Measurements from ENCODE around the gene SSNA1.
A peak's percentile ranks its signal among the peaks of the same experiment; 100 is the strongest.

SSNA1 gene

DNA sequence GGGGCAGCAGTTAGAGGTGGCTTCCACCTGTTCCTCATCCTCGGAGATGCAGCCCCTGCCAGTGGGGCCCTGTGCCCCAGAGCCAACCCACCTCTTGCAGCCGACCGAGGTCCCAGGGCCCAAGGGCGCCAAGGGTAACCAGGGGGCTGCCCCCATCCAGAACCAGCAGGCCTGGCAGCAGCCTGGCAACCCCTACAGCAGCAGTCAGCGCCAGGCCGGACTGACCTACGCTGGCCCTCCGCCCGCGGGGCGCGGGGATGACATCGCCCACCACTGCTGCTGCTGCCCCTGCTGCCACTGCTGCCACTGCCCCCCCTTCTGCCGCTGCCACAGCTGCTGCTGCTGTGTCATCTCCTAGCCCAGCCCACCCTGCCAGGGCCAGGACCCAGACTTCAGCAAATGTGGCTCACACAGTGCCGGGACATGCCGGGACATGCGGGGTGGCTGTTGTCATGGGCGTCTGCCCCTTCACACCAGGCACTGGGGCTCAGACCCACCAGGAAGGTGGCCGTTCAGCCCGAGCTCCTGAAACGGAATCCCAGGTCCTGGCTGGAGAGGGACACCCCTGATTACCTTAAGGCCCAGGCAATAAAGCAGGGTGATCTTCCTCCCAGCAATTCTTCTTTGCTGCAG lies 37.3 kb downstream of the SSNA1 start:
- DNase-seq (ENCODE audit: low read depth in 2 of 2), result no peak
- H3K4me3 ChIP-seq (replicated peaks in 1 of 2; ENCODE audit: low read depth in 2 of 2, low read length in 2 of 2), result no peak overlapping the region
- TF ChIP-seq, protein P1, sequence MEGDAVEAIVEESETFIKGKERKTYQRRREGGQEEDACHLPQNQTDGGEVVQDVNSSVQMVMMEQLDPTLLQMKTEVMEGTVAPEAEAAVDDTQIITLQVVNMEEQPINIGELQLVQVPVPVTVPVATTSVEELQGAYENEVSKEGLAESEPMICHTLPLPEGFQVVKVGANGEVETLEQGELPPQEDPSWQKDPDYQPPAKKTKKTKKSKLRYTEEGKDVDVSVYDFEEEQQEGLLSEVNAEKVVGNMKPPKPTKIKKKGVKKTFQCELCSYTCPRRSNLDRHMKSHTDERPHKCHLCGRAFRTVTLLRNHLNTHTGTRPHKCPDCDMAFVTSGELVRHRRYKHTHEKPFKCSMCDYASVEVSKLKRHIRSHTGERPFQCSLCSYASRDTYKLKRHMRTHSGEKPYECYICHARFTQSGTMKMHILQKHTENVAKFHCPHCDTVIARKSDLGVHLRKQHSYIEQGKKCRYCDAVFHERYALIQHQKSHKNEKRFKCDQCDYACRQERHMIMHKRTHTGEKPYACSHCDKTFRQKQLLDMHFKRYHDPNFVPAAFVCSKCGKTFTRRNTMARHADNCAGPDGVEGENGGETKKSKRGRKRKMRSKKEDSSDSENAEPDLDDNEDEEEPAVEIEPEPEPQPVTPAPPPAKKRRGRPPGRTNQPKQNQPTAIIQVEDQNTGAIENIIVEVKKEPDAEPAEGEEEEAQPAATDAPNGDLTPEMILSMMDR (IDR thresholded peaks at IDR 0.05; ENCODE audit: low read depth, low read length), result no peak

DNA sequence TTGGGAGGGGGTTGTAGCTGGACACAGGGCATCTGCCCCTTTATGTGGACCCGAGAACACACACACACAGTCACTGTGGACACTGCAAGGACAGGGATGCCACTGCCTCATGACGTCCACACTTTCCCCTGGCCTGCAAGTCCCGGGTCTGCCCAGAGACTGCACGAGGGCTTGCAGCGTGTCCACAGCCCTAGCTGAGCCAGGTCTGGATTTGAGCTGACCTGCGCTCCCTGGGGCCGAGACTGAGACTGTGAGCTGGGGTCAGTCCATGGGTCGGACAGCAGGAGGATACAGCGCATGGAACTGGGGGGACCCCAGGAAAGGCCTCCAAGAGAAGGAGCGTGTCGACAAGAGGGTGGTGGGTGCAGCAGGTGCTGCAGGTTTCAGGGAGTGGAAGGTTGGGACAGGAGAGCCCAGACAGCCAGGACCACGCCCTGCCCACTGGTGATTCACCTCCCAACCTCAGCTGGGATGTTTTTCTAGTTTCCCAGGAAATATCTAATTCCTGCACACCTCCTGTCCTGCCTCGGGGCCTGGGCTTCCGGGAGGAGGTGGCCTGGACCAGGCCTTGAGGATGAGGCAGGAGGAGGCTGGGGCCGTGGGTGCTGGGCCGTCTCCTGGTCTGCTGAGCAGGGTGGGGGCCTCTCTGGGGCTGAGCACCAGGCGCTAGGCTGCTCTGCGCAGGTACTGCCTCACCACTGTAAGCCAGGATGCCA lies 38.0 kb downstream of the SSNA1 start:
- TF ChIP-seq, protein P1 (IDR thresholded peaks at IDR 0.05; ENCODE audit: low read depth, low read length), result no peak
- H3K4me3 ChIP-seq (replicated peaks in 1 of 2; ENCODE audit: low read depth in 2 of 2, low read length in 2 of 2), result no peak overlapping the region
- DNase-seq (ENCODE audit: low read depth in 2 of 2), result no peak

DNA sequence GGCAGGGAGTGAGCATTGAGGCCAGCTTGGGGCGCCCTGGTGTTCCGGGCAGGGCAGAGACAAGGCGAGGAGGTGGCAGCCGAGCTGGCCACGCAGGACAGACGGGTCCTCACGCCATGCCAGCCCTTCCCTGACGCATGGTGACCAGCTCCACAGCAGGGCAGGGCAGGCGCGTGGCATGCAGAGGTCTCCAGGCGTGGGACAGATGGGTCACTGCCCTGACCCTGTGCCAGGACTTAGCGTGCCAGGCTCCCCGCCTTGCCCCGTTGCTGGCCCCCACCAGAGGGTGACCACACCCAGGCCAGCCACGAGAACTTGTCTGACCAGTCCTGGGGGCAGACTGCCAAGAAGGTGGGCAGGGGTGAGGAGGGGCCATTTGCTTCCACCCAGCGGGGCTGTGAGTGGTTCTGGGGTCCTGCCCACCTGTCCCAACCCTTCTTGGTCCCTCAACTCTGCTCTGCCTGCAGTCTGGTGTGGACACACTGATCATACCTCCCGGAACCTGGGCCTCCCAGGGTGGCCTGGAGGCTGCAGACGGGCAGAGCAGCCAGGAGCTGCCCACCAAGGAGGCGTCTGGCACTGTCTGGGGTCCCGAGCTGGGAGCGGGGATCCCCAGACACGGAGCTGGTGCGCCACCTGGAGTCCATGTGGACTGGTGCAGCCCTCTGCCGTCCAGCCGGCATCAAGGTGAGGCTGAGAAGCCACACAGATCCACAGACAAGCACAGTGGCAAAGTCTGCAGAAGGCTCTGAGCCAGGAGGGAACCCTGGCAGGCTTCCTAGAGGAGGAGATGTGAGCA lies 38.8 kb downstream of the SSNA1 start, which contains the start of gene RNF224:
Gene RNF224, plus strand, starts transcription at position 449 of the 799 bp plus-strand sequence. CDS start 834 bp downstream, outside the sequence.
- TF ChIP-seq, protein P1 (IDR thresholded peaks at IDR 0.05; ENCODE audit: low read depth, low read length), result peak; percentile 91
- H3K4me3 ChIP-seq (replicated peaks in 1 of 2; ENCODE audit: low read depth in 2 of 2, low read length in 2 of 2), result no peak within 1 kb of the TSS

DNA sequence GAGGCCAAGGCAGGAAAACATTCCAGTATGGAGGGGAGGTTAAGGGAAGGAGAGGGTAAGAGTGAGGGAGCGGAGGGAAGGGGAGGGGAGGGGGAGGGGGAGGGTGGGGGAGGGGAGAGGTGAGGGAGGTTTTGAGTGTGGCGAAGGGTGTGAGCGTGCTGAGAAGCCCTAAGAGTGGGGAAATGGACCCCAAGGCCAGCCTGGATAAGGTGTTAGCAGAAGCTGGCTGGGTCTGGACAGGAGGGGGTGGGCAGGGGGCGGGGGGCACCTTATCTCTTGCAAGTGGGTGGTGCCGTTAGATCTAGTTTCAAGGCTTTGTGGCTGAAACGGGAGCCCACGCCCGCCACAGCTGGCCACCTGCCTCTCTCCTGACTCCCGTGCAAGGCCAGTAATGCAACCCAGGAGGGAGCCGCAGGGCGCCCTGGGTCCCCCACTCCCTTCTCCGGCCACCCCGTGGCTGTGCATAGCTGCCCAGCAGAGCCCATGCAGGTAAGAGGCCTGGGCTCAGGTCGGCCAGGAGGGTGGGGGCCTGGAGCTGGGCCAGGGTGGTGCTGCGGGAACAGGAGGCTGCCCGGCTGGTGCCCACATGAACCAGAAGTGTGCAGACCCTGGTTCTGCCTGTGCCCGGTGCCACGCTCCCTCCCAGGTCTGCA lies 39.5 kb downstream of the SSNA1 start:
- DNase-seq (ENCODE audit: low read depth in 2 of 2), result no peak
- TF ChIP-seq, protein P1 (IDR thresholded peaks at IDR 0.05; ENCODE audit: low read depth, low read length), result no peak
- no peak overlapping the region for H3K4me3 ChIP-seq (replicated peaks in 1 of 2; ENCODE audit: low read depth in 2 of 2, low read length in 2 of 2)

More for the DNA sequence above, 38.8 kb downstream of the SSNA1 start, which contains the start of gene RNF224:
- DNase-seq (ENCODE audit: low read depth in 2 of 2), result peak; percentile 75 to 81

DNA sequence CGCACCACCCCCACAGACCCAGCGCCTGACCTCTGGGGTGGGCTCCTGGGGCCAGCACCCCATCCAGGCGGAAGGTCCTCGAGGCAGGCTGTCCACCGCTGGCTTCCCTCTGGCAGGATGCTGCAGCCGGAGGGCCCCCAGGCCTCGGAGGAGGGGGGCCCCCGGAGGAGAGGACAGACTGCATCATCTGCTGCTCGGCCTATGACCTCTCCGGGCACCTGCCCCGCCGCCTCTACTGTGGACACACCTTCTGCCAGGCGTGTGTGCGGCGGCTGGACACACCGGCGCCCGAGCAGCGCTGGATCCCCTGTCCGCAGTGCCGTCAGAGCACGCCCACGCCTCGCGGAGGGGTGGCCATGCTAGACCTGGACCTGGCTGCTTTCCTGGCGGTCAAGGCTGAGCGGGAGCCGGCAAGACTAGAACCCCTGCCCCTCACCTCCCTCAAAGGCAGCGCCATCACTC lies 40.1 kb downstream of the SSNA1 start:
- TF ChIP-seq, protein P1 (IDR thresholded peaks at IDR 0.05; ENCODE audit: low read depth, low read length), result no peak
- no peak for DNase-seq (ENCODE audit: low read depth in 2 of 2)
- H3K4me3 ChIP-seq (replicated peaks in 1 of 2; ENCODE audit: low read depth in 2 of 2, low read length in 2 of 2), result no peak overlapping the region

Measured in cardiac fibroblast (primary cell).